Spleen (tissue), 11 donors: Measurements from ENCODE around the gene PANX2. TPM values are rescaled to one million over a fixed set of nuclear protein-coding genes. Genes with fewer than 3 reads are reported as not detected.

Experiments
- DNase-seq: peaks from one replicate; pipeline ENCODE4 v3.0.0-alpha.2; 2020
- H3K27ac ChIP-seq, 8 donors: fragments of 200-600 bp; sonication (generic) in 7 of 8; 1 replicate in 4 of 8; 2 replicates in 4 of 8; pipeline versions ENCODE4 v1.5.0 to v1.8.0; 2016 to 2021; ENCODE audit warnings: inconsistent platforms in 4 of 8, mild to moderate bottlenecking in 4 of 8, moderate library complexity in 1 of 8
- H3K27me3 ChIP-seq, 7 donors: fragments of 200-600 bp; sonication (generic) in 6 of 7; replicated peaks in 1 of 7; 1 replicate in 4 of 7; 2 replicates in 3 of 7; pipeline versions ENCODE4 v1.5.0 to v1.8.0; 2016 to 2021; ENCODE audit warnings: inconsistent platforms in 3 of 7, mild to moderate bottlenecking in 1 of 7
- H3K36me3 ChIP-seq, 6 donors: fragments of 200-600 bp; sonication (generic) in 5 of 6; 1 replicate in 4 of 6; 2 replicates in 2 of 6; pipeline versions ENCODE4 v1.5.0 to v1.8.0; 2016 to 2021; ENCODE audit warnings: inconsistent platforms in 2 of 6
- H3K4me1 ChIP-seq, 6 donors: fragments of 200-600 bp; sonication (generic) in 5 of 6; 1 replicate in 3 of 6; 2 replicates in 3 of 6; pipeline versions ENCODE4 v1.5.0 to v1.8.0; 2016 to 2021; ENCODE audit warnings: inconsistent platforms in 3 of 6
- H3K4me3 ChIP-seq, 8 donors: fragments of 200-600 bp; sonication (generic) in 7 of 8; 1 replicate in 4 of 8; 2 replicates in 4 of 8; pipeline versions ENCODE4 v1.5.0 to v1.8.0; 2016 to 2021; ENCODE audit warnings: inconsistent platforms in 4 of 8, mild to moderate bottlenecking in 4 of 8, moderate library complexity in 2 of 8
- H3K9me3 ChIP-seq, 8 donors: fragments of 200-600 bp; sonication (generic) in 7 of 8; 1 replicate in 4 of 8; 2 replicates in 4 of 8; pipeline versions ENCODE4 v1.5.0 to v1.8.0; 2016 to 2021; ENCODE audit warnings: inconsistent platforms in 4 of 8
- POLR2A ChIP-seq, 3 donors: fragments of 450-650 bp; IDR thresholded peaks; one replicate each; pipeline ENCODE4 v1.5.1; 2017; ENCODE audit warnings: antibody characterized with exemption in 3 of 3, mild to moderate bottlenecking in 1 of 3
- POLR2AphosphoS5 ChIP-seq, 3 donors: sonication (generic); formaldehyde crosslinking; IDR thresholded peaks; one replicate each; pipeline ENCODE4 v1.5.1; 2017; ENCODE audit warnings: antibody characterized with exemption in 3 of 3
- WGBS, 5 donors: extraction: QIAGEN DNeasy Blood & Tissue Kit in 3 of 5; methylation state at CpG; one replicate each; pipeline versions ENCODE4 v1.1.5 to v1.1.7; 2013 to 2018; 5-methylcytosine and 5-hydroxymethylcytosine counted together
- intact Hi-C: fragments of 100-400 bp; cut with DNase I; formaldehyde crosslinking; loops from one replicate; pipeline ENCODE4 v1.15.0; 2023; ENCODE audit warnings: low total_unique reads
- polyA plus RNA-seq, 3 donors: library from polyadenylated mRNA; stranded (reverse); fragments of 200-250 nt; gene quantifications; one replicate each; pipeline ENCODE4 v1.2.1, GENCODE V29; 2013
- total RNA-seq, 7 donors: library from RNA; depleted of rRNA in 3 of 7; stranded (reverse); fragments of >200 nt in 3 of 7; fragmentation: NEBNext Ultra II Directional in 4 of 7; extraction: Animal tissue kit (Norgen Biotek cat#: 25700) in 4 of 7; gene quantifications; one replicate each; pipeline versions ENCODE4 v1.1.0 to v1.2.1, GENCODE V29; 2016 to 2021
- TF ChIP-seq, protein P1 (sequence below), 11 experiments: fragments of 200-600 bp in 7 of 11; fragments of 450-650 bp in 4 of 11; sonication (generic) in 4 of 11; IDR thresholded peaks in 8 of 11; conservative IDR thresholded peaks in 3 of 11; 1 replicate in 7 of 11; 2 replicates in 4 of 11; pipeline versions ENCODE4 v1.4.0 to v1.8.0; 2016 to 2021; ENCODE audit warnings: antibody characterized with exemption in 11 of 11, inconsistent platforms in 4 of 11, mild to moderate bottlenecking in 1 of 11
- donor health status: healthy with polysubstance abuse.
- donor health status: DM: no; HTN: no; CAD: no; lungs with moderate emphysema.
- donor health status: DM: no; HTN: no; CAD: no.
- donor health status: Bipolar disorder and iron deficiency.
- donor health status: healthy.
- donor health status: DM: no; HTN: no; CAD: no.
- donor health status: DM: yes; HTN: yes; CAD: no.

Gene PANX2
- total and polyA plus RNA-seq, 10 donors: 0.11 to 4.6 (median 1.6) TPM

DNA sequence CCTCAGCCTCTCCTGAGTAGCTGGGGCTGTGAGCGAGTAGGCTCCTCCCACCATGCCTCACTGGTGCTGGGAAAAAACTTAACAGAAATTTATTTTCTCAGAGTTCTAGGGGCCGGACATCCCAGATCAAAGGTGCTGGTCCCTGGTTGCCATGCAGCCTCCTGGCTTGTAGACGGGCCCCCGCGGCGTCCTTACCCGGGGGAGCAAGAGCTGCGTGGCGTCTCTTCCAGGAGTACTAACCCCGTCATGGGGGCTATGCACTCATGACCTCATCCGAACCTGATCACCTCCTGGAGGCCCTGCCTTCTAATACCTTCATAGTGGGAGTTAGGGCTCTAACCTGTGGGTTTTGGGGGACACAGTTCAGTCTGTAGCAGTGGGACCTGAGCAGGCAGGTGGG lies 17.8 kb downstream of the PANX2 start:
- peaks cover 0 to 12% (median 0%) of the 10 kb centered on the region in 7 donors for H3K27me3 ChIP-seq
- peaks cover 0 to 6% (median 1%) of the 10 kb centered on the region in 6 donors for H3K36me3 ChIP-seq
- no peaks in the 10 kb centered on the region for H3K9me3 ChIP-seq
- peaks cover 61 to 95% (median 92%) of the 10 kb centered on the region in 6 donors for H3K4me1 ChIP-seq
- 83 to 97% (median 94%) methylated on average over 1 to 11 of the region's 11 CpGs for WGBS, 5 donors
- peak overlapping the region in 6 of 8 donors; percentile 89 to 99 (median 97) for H3K27ac ChIP-seq
- no peak for TF ChIP-seq POLR2AphosphoS5 (IDR thresholded peaks at IDR 0.05)
- TF ChIP-seq, protein P1, sequence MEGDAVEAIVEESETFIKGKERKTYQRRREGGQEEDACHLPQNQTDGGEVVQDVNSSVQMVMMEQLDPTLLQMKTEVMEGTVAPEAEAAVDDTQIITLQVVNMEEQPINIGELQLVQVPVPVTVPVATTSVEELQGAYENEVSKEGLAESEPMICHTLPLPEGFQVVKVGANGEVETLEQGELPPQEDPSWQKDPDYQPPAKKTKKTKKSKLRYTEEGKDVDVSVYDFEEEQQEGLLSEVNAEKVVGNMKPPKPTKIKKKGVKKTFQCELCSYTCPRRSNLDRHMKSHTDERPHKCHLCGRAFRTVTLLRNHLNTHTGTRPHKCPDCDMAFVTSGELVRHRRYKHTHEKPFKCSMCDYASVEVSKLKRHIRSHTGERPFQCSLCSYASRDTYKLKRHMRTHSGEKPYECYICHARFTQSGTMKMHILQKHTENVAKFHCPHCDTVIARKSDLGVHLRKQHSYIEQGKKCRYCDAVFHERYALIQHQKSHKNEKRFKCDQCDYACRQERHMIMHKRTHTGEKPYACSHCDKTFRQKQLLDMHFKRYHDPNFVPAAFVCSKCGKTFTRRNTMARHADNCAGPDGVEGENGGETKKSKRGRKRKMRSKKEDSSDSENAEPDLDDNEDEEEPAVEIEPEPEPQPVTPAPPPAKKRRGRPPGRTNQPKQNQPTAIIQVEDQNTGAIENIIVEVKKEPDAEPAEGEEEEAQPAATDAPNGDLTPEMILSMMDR (IDR thresholded peaks at IDR 0.05 in 8 of 11, conservative IDR thresholded peaks at IDR 0.05 in 3 of 11): no peak
- TF ChIP-seq POLR2A (IDR thresholded peaks at IDR 0.05): no peak
- peak; percentile 83 for DNase-seq
- H3K4me3 ChIP-seq: peak overlapping the region in 1 of 8 donors; percentile 2
- intact Hi-C loops: no loop called here

DNA sequence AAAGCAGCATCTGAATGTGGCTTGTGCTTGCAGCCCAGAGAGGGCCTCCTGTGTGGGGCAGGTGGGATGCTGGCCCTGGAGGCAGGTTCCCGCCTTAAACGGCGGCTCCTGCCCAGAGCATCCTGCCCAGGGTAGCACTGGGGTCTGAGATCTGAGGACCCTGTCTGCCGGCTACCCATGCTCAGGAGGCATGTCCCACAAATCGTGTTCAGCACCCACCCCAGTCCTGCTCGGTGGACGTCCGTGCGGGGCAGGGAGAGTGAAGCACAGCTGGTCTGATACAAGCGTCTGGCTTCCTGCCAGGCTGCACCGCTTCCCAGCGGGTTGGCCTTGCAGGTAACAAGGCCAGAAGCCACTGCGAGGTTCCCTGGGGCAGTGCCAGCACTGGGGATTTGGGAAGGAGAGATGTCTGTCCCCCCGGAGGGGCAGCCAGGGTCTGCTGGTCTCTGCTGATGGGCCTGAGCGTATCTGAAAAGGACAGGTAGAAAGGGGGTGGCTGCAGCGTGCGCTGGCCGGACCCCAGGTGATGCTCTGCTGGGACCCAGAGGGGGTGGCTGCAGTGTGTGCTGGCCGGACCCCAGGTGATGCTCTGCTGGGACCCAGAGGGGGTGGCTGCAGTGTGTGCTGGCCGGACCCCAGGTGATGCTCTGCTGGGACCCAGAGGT lies 18.8 kb downstream of the PANX2 start:
- peaks cover 0 to 9% (median 0%) of the 10 kb centered on the region in 7 donors for H3K27me3 ChIP-seq
- no peaks in the 10 kb centered on the region for H3K9me3 ChIP-seq
- peaks cover 61 to 95% (median 92%) of the 10 kb centered on the region in 6 donors for H3K4me1 ChIP-seq
- peaks cover 0 to 15% (median 11%) of the 10 kb centered on the region in 6 donors for H3K36me3 ChIP-seq
- peak; percentile 87 for DNase-seq
- TF ChIP-seq POLR2A (IDR thresholded peaks at IDR 0.05) (no peak), POLR2AphosphoS5 (IDR thresholded peaks at IDR 0.05) (peak in 2 of 3 donors; percentile 13 to 38)
- TF ChIP-seq, protein P1 (IDR thresholded peaks at IDR 0.05 in 8 of 11, conservative IDR thresholded peaks at IDR 0.05 in 3 of 11): no peak
- H3K4me3 ChIP-seq: peak overlapping the region in 2 of 8 donors; percentile 47 to 68
- 62 to 84% (median 66%) methylated on average over 12 to 20 of the region's 20 CpGs for WGBS, 5 donors
- intact Hi-C loops: no loop called here
- H3K27ac ChIP-seq: peak overlapping the region; percentile 85 to 99 (median 96)

DNA sequence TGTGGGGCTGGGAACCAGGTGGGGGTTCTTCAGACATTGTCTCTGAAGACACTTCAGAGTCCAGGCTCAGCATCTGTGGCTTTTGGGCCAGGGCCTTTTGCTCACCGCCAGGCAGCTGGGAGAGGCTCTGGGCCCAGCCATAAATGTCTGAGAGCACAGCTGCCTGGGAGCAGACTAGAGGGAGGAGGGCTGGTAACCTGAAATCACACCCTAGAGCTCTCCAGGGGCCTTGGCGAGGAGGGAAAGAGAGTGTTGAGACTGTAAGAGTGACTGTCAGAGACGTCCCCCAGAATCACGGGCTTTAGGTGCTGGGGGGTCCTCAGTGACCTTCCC lies 19.3 kb downstream of the PANX2 start:
- Histone ChIP-seq H3K4me1 (peaks cover 61 to 95% (median 92%) of the 10 kb centered on the region in 6 donors), H3K4me3 (peak overlapping the region; percentile 20 to 68 (median 42)), H3K9me3 (no peaks in the 10 kb centered on the region), H3K27ac (peak overlapping the region; percentile 85 to 99 (median 96)), H3K27me3 (peaks cover 0 to 4% (median 0%) of the 10 kb centered on the region in 7 donors), H3K36me3 (peaks cover 0 to 20% (median 16%) of the 10 kb centered on the region in 6 donors)
- TF ChIP-seq POLR2A (IDR thresholded peaks at IDR 0.05) (no peak), POLR2AphosphoS5 (IDR thresholded peaks at IDR 0.05) (no peak)
- TF ChIP-seq, protein P1 (IDR thresholded peaks at IDR 0.05 in 8 of 11, conservative IDR thresholded peaks at IDR 0.05 in 3 of 11): no peak
- DNase-seq: peak; percentile 85
- intact Hi-C loops: no loop called here
- 0 to 21% (median 12%) methylated on average over 3 to 4 of the region's 4 CpGs for WGBS, 5 donors

DNA sequence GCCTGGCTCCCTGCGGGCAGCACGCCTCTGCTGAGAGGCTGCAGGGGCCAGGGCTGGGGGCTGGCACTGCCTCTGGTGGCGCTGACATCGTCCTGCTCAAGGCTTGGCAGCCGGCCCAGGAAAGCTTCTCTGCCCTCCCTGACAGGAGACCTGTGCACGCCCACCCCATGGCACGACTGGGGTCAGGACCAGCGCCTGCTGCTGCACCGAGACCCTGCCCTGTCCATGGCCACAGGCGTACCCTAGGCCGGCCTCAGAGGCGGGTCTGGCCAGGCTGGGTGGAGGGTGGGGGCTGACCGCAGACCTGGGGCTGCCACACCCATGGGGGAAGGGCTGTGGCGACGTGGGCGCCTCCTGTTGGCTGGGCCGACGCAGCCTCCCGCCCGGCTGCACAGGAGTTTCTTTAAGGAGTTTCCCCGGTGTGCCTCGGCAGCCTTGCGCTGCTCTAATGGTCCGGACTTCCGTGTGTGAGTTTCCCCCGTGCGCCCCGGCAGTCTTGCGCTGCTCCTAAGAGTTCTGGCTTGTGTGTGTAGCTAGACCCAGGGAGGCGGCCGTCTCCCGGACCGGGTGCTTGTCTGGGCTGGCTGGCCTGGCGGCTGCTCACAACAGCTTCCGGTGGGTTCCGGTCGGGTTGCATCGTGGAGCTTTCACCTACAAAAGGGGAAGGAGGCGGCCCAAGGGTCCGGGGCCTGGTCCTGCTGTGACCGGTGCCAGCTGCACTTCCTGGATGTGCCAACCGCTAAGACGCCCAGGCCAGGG lies 19.8 kb downstream of the PANX2 start:
- H3K4me3 ChIP-seq: peak overlapping the region; percentile 20 to 68 (median 42)
- no peaks in the 10 kb centered on the region for H3K27me3 ChIP-seq
- H3K9me3 ChIP-seq: no peaks in the 10 kb centered on the region
- DNase-seq: peak; percentile 99
- TF ChIP-seq POLR2AphosphoS5 (IDR thresholded peaks at IDR 0.05): peak; percentile 87 to 92 (median 90)
- TF ChIP-seq POLR2A (IDR thresholded peaks at IDR 0.05): no peak
- TF ChIP-seq, protein P1 (IDR thresholded peaks at IDR 0.05 in 8 of 11, conservative IDR thresholded peaks at IDR 0.05 in 3 of 11): peak in 10 of 11 experiments; percentile 18 to 71 (median 48)
- peaks cover 0 to 26% (median 19%) of the 10 kb centered on the region in 6 donors for H3K36me3 ChIP-seq
- WGBS, 5 donors: 0 to 3% (median 1%) methylated on average over 11 to 43 of the region's 43 CpGs
- intact Hi-C loops: no loop called here
- H3K27ac ChIP-seq: peak overlapping the region; percentile 85 to 99 (median 96)
- H3K4me1 ChIP-seq: peaks cover 60 to 95% (median 92%) of the 10 kb centered on the region in 6 donors
